ENCODE measurements around the gene CACNA1D. TPM values are rescaled to one million over a fixed set of nuclear protein-coding genes. Genes with fewer than 3 reads are reported as not detected.

The CACNA1D gene
- polyA plus RNA-seq, 1 donor (not counting 4 experiments of a cell fraction or from before 2014, with no cell fraction given) = 0.20 TPM

GRCh38 chr3:53691885-53692284 lies 197.5 kb downstream of the CACNA1D start:
- H3K9me3 ChIP-seq (ENCODE audit: control insufficient read depth, low read depth, low read length) = no peaks in the 10 kb centered on the region
- H4K20me1 ChIP-seq (ENCODE audit: control insufficient read depth, extremely low read depth, insufficient read depth, low read length) = no peaks in the 10 kb centered on the region
- H3K27me3 ChIP-seq (ENCODE audit: control insufficient read depth, extremely low read depth, insufficient read depth, low read length) = peaks cover 2% of the 10 kb centered on the region
- H3K27ac ChIP-seq (ENCODE audit: control insufficient read depth, insufficient read depth, low read length) = no peak overlapping the region
- FAIRE-seq = no peak
- no peaks in the 10 kb centered on the region for H3K79me2 ChIP-seq (ENCODE audit: control insufficient read depth, insufficient read depth, low read length)
- TF ChIP-seq CTCF (optimal IDR thresholded peaks at IDR 0.05 in 1 of 3, IDR thresholded peaks at IDR 0.05 in 1 of 3, conservative IDR thresholded peaks at IDR 0.05 in 1 of 3; ENCODE audit: extremely low read depth in 1 of 3, insufficient read depth in 2 of 3, low read length in 3 of 3) = no peak
- no peak for TF ChIP-seq EZH2 (IDR thresholded peaks at IDR 0.05; ENCODE audit: low read length)
- no peak for DNase-seq (ENCODE audit: low read depth, low spot score)
- dilution Hi-C loops (cut with MboI; ENCODE audit: extremely low pct_ligation_motif_present, low sequenced_read_pairs) = no loop called here
- H3K4me2 ChIP-seq (ENCODE audit: control insufficient read depth, extremely low read depth, insufficient read depth, low read depth, low read length) = no peak overlapping the region
- H2AFZ ChIP-seq (ENCODE audit: control insufficient read depth, low read length) = no peak overlapping the region
- no peaks in the 10 kb centered on the region for H3K4me1 ChIP-seq (ENCODE audit: control insufficient read depth, extremely low read depth, insufficient read depth, low read length)
- no peaks in the 10 kb centered on the region for H3K9me1 ChIP-seq (ENCODE audit: control insufficient read depth, extremely low read depth, insufficient read depth, low read length)
- H3K9ac ChIP-seq (ENCODE audit: control insufficient read depth, extremely low read depth, insufficient read depth, low read length) = no peak overlapping the region
- no peak overlapping the region for H3K4me3 ChIP-seq (ENCODE audit: control insufficient read depth in 2 of 3, extremely low read depth in 1 of 3, insufficient read depth in 2 of 3, low read depth in 1 of 3, low read length in 3 of 3)
- H3K36me3 ChIP-seq (ENCODE audit: control insufficient read depth in 2 of 2, extremely low read depth in 1 of 2, insufficient read depth in 2 of 2, low read length in 2 of 2) = no peaks in the 10 kb centered on the region

- Histone ChIP-seq H3K36me3 (ENCODE audit: control insufficient read depth in 2 of 2, extremely low read depth in 1 of 2, insufficient read depth in 2 of 2, low read length in 2 of 2) (no peaks in the 10 kb centered on the region), H2AFZ (ENCODE audit: control insufficient read depth, low read length) (no peak overlapping the region), H3K4me2 (ENCODE audit: control insufficient read depth, extremely low read depth, insufficient read depth, low read depth, low read length) (no peak overlapping the region), H3K9me1 (ENCODE audit: control insufficient read depth, extremely low read depth, insufficient read depth, low read length) (no peaks in the 10 kb centered on the region), H3K27me3 (ENCODE audit: control insufficient read depth, extremely low read depth, insufficient read depth, low read length) (peaks cover 2% of the 10 kb centered on the region), H3K9ac (ENCODE audit: control insufficient read depth, extremely low read depth, insufficient read depth, low read length) (no peak overlapping the region), H3K9me3 (ENCODE audit: control insufficient read depth, low read depth, low read length) (no peaks in the 10 kb centered on the region), H3K4me3 (ENCODE audit: control insufficient read depth in 2 of 3, extremely low read depth in 1 of 3, insufficient read depth in 2 of 3, low read depth in 1 of 3, low read length in 3 of 3) (no peak overlapping the region), H4K20me1 (ENCODE audit: control insufficient read depth, extremely low read depth, insufficient read depth, low read length) (no peaks in the 10 kb centered on the region), H3K79me2 (ENCODE audit: control insufficient read depth, insufficient read depth, low read length) (no peaks in the 10 kb centered on the region), H3K27ac (ENCODE audit: control insufficient read depth, insufficient read depth, low read length) (no peak overlapping the region), H3K4me1 (ENCODE audit: control insufficient read depth, extremely low read depth, insufficient read depth, low read length) (no peaks in the 10 kb centered on the region)
- TF ChIP-seq CTCF (optimal IDR thresholded peaks at IDR 0.05 in 1 of 3, IDR thresholded peaks at IDR 0.05 in 1 of 3, conservative IDR thresholded peaks at IDR 0.05 in 1 of 3; ENCODE audit: extremely low read depth in 1 of 3, insufficient read depth in 2 of 3, low read length in 3 of 3) (no peak), EZH2 (IDR thresholded peaks at IDR 0.05; ENCODE audit: low read length) (no peak)
- dilution Hi-C loops (cut with MboI; ENCODE audit: extremely low pct_ligation_motif_present, low sequenced_read_pairs) = no loop called here
- DNase-seq (ENCODE audit: low read depth, low spot score) (no peak), FAIRE-seq (no peak)
These were observed 199.0 kb downstream of the CACNA1D start for GRCh38 chr3:53693451-53693850.
